HG03196 (cell line): ENCODE measurements around the gene ZRANB3.

Source experiments
- ATAC-seq: cut with Tn5 transposase; IDR thresholded peaks from one replicate; pipeline ENCODE4 v1.9.1; 2021; ENCODE audit not compliant: unreplicated experiment

Gene ZRANB3

GRCh38 chr2:135182601-135183000, 348.4 kb downstream of the ZRANB3 start:
- no peak for ATAC-seq

DNA sequence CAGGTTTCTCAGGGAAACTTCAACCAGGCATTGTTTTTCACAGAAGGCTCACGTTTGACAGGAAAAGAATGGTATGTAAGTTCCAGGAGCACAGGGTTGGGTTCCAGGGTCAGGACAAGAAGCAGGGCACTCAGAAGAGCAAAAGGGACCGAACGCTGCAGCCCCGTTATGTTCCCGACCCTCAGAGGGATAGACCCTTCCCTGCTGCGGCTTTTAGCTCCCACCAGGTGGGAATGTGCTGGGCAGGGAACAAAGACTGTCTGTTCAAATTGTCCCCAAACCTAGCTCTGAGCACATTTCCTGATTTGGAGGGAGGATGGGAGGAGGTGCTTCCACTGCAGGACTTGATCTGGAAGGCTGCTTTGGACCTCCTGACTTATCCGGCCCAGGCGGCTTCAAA, 348.8 kb downstream of the ZRANB3 start:
- ATAC-seq = no peak

GRCh38 chr2:135179689-135180088, 351.3 kb downstream of the ZRANB3 start:
- ATAC-seq = no peak

DNA sequence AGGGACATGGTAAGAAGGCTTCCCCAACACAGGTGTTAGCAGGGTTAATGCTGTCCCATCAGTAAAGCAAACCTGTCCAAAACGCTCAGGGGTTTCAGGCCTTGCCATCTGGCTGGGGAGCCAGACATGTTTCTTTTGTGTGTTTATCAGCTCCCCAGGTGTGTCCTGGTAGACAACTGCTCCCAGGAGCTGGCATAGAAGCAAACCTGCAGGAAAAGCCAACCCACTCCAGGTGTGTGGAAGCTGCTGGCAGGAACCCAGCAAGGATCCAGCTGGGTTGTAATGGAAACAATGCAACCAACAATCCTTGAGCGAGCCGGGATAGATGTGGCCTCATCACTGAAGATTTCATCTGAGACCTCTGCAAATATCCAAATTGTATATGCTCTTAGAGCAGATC, 355.8 kb downstream of the ZRANB3 start:
- no peak for ATAC-seq

DNA sequence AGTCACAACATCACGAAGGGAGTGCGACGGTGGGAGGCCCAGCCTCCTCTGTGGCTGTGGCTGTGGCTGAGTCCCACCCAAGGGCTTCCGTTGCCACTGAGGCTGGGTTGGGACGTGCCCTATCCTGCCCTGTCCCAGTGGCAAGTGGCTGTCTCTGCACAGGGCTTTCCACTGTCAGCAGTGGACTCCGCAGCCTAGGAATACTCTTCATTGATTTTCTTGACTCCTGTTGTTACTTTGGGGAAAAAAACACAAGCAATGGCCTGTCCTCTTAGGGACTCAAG, 356.3 kb downstream of the ZRANB3 start:
- no peak for ATAC-seq

DNA sequence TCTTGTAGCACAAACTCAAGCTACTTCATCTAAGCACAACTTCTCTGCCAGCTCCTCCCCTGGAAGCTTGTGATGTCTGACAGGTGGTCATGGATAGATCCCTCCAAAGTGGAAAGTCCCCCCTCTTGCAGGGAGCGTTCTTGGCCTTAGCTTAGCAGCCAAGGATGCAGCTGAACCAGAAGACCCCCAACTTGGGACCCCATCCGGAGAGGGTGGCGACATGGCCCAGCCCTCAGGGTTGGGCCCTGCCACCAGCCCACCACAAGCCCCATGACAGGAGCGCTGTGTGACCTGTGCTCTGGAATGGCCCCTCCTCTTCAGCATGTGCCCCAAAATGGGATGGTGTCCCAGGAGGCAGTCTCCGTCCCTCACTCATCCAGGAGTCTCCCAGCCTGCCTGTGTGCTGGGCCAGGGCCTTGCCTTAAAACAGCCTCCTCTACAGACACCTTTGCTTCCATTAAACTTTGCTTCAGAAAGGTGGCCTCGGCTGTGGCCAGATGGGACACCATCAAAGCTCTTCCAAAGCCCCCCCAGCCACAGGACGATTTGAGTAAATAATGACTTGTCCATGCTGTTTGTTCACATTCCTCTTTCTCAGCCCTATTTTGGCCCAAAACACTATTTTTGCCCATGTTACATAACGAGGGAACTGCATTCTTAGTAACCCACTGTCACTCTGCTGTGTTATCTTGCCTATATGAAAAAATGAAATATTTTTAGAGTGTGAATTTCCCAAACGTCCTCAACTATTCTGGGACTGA, 356.8 kb downstream of the ZRANB3 start:
- ATAC-seq = no peak

DNA sequence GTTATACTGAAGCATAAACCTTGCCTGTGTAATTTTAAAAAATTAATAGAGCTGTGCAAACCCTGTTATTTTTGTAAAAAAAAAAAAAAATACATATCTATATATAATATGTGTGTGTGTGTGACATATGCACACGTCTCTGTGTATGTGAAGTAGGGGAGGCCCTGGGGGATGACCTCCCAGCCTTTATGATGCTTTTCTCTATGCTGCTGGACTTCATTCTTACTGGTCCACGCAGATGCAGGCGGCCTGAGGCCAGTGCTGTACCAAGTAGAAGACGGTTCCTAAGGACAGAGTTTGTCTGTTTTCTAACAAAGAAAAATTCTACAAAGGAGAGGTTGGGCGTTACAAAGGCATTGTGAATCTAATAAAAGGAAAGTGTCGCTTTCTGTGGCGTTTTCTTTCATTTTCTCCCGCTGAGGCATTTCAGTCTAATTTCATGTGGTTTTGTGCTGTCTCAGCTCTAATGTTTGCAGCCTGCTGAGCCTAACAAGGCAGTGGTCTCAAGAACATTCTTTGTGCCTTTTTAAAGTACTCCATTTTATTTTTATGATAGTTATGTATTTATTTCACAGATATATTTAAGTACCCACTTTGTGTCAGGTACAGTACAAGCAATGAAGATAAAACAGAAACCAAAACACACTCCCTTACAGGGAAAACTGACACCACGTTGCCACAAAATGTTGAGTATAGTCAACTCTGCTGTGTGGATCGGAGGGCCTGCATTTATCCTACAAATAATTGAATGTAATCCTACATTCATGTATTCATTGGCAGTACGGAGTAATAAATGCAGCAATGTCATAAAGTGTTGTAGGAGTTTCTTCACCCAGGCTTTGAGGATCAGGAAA, 360.9 kb downstream of the ZRANB3 start:
- no peak for ATAC-seq

DNA sequence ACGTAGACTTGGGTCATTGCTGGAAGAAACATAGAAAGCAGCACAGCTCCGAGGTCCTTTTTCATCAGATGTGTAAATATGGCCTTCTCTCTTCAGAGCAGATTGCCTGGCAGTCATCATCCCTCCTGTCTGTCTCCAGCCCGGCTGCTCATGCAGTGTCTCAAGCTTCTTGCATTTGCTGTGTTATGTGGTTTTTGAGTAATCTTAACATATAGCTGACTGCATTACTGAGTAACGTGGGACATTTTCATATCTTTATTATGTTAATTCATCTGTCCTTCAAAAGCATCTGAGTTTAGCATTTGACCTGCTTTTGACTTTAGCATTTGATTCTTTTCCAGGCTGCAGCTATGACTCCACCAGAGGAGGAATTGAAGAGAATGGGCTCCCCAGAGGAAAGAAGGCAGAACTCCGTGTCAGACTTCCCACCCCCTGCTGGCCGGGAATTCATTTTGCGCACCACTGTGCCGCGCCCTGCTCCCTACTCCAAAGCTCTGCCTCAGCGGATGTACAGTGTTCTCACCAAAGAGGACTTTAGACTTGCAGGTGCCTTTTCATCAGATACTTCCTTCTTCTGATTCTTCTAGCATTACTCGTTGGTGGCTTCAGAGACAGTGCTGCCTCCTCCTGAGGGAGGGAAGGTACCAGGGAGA, 362.7 kb downstream of the ZRANB3 start:
- no peak for ATAC-seq

- ATAC-seq = no peak
These were observed 363.7 kb downstream of the ZRANB3 start for GRCh38 chr2:135167273-135167672.

DNA sequence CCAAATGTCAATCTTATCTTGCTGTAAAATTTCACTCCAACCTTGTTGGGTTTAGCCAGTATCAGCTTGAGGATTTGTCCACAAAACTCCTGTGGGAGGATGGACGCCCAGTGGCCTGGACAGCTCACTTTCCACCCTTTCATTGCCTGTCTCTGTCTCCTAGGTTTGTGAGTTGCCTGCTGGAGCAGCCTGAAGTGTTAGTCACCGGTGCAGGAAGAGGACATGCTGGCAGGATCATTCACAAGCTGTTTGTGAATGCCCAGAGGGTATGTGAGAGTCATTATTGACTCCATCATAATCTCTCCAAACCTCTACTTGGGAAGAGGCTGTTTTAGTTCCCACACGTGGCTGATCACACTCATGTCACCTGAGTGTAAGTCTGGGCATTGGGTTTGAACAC, 366.6 kb downstream of the ZRANB3 start:
- ATAC-seq = no peak

- no peak for ATAC-seq
These were observed 367.1 kb downstream of the ZRANB3 start for GRCh38 chr2:135163901-135164300.

DNA sequence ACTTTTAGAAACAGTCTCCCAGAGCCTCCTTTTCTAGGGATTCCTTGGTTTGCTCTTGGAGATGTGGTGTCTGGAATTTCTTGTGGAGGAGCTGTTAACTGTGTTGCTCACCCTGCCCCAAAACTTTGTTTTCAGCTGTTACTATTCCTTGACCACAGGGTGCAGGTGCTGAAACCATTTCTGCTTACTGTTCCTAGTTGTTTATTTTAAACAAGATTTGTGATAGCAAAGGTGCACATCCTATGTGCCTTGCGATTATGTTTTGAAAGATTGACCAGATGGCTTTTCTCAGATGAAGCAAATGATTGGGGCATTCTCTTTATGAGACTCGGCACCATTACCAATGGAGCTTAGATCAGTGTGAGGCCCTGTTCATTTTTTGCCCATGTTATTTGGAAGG, 367.7 kb downstream of the ZRANB3 start:
- ATAC-seq = no peak

- no peak for ATAC-seq
These were observed 368.2 kb downstream of the ZRANB3 start for GRCh38 chr2:135162786-135163185.

- no peak for ATAC-seq
These were observed 368.6 kb downstream of the ZRANB3 start for GRCh38 chr2:135162377-135162776.

DNA sequence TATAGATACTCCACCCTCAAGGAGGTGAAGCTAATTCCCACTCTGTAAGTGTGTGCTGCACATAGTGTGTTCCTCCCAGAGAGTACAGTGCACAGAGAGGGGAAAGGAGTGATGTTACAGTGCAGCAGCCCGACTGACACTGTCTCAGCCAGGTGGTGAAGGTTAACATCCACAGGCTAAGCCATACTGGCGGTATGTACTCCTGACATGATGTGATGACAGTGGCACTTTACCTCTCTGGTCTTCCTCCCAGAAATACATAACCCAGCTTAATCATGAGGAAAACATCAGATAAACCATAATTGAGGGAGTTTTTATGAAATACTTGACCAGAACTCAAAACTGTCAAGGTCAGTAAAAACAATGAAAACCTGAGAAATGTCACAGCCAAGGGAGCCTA, 371.8 kb downstream of the ZRANB3 start:
- no peak for ATAC-seq

- no peak for ATAC-seq
These were observed 373.2 kb downstream of the ZRANB3 start for GRCh38 chr2:135157856-135158255.

DNA sequence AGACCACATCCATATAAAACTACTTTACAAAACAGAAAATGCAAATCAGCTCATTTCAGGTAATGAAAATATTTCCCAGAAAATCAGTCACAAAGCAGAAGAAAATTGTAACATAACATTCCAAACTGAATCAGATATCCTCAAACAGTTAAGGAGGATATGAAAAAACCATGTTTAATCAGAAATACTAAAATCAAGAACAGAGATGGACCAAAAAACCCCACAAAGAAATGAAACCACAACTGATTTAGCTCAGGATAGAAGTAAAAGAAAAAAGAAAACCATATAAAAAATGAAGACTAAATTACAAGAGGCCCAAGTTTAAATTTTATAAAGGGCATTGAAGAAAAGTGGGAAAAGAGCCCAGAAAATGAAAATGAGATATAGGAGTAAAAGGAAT, 376.1 kb downstream of the ZRANB3 start:
- ATAC-seq = no peak

DNA sequence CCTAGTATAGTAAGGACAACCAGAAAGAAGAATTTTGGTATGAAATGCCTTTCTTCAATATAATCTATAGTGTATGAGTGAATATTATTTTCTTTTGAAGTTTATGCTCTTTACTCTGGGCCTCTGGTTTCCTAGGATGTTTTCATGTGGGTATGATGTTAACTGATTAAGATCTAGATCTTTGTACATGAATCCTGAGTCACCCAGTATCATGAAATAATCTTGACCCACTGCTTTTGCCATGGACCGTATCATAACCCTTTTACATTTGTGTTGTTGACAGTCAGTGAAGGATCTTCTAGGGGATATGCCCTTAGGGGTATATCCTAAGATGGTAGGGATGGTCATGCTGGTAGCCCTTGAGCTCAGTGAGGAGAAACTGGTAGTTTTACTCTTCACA, 378.7 kb downstream of the ZRANB3 start:
- ATAC-seq = no peak

- ATAC-seq = no peak
These were observed 379.4 kb downstream of the ZRANB3 start for GRCh38 chr2:135151615-135152014.

DNA sequence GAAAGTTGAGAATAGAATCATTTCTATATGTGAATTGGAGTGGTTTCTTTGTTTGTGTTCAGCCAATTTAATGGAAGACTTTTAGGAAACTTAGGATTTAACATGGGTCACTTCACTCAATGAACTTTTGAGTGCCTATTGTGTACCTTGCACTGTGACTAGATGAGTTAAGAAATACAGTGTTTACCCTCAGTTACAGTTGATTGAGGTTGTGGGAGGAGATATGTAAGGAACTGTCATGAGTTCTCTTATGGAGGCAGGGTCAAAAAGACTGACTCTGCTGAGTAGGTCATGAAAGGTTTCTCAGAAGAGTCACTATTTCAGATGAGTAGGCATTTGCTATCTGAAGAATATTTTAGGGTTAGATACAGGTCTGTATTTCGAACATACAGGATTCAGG, 380.3 kb downstream of the ZRANB3 start:
- no peak for ATAC-seq

GRCh38 chr2:135149251-135149650, 381.8 kb downstream of the ZRANB3 start:
- no peak for ATAC-seq

DNA sequence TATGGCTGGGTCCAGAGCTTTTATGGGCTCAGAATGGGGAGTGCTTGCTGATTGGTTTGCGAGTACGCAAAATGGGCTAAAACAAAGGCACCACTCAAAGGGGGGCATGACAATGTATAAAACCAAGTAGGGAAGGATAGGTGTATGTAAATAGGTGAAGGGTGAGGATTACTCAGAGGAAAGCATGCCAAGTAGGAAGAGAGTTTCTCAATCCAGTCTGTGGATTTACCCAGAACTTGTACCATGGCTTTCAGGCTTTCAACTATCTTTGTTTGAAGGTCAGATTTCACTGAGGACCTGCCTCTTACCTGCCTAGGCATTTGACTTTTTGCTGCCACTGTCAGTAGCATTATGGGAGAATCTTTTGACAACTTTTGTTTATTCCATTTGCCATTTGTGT, 386.7 kb downstream of the ZRANB3 start:
- ATAC-seq = no peak
